Trophoblast cell (in vitro differentiated cells and primary cell): Measurements from ENCODE around the gene WDR77.

Experiments
- DNase-seq, 2 donors: peaks; one replicate each; pipeline ENCODE4 v3.0.0-alpha.2; 2016
- H2AFZ ChIP-seq: 2 replicates; pipeline ENCODE4 v1.6.1; 2013; ENCODE audit warnings: low read length, moderate library complexity, mild to moderate bottlenecking; ENCODE audit not compliant: insufficient read depth, poor library complexity
- H2AK5ac ChIP-seq: 2 replicates; pipeline ENCODE4 v1.6.1; 2013; ENCODE audit warnings: mild to moderate bottlenecking, low read length
- H2BK120ac ChIP-seq: 2 replicates; pipeline ENCODE4 v1.6.1; 2013; ENCODE audit warnings: low read length, mild to moderate bottlenecking, moderate library complexity; ENCODE audit not compliant: insufficient read depth, poor library complexity
- H2BK12ac ChIP-seq: 2 replicates; pipeline ENCODE4 v1.6.1; 2013; ENCODE audit warnings: mild to moderate bottlenecking, low read length, moderate library complexity
- H2BK5ac ChIP-seq: 2 replicates; pipeline ENCODE4 v1.6.1; 2013; ENCODE audit warnings: low read length, low read depth, moderate library complexity, mild to moderate bottlenecking; ENCODE audit not compliant: poor library complexity
- H3K14ac ChIP-seq: 2 replicates; pipeline ENCODE4 v1.6.1; 2013; ENCODE audit warnings: mild to moderate bottlenecking, low read length
- H3K18ac ChIP-seq: 2 replicates; pipeline ENCODE4 v1.6.1; 2013; ENCODE audit warnings: mild to moderate bottlenecking, low read length
- H3K23ac ChIP-seq: 2 replicates; pipeline ENCODE4 v1.6.1; 2013; ENCODE audit warnings: low read length
- H3K27ac ChIP-seq: 2 replicates; pipeline ENCODE4 v1.5.1; 2013; ENCODE audit warnings: low read depth, mild to moderate bottlenecking, inconsistent platforms, low read length, moderate library complexity
- H3K27me3 ChIP-seq: 2 replicates; pipeline ENCODE4 v1.6.1; 2013; ENCODE audit warnings: inconsistent platforms, mild to moderate bottlenecking, low read length, moderate library complexity; ENCODE audit not compliant: insufficient read depth
- H3K36me3 ChIP-seq, 2 experiments: 1 replicate in 1 of 2; 2 replicates in 1 of 2; pipeline ENCODE4 v1.6.1; 2013; ENCODE audit warnings: low read length in 2 of 2, mild to moderate bottlenecking in 2 of 2, moderate library complexity in 1 of 2; ENCODE audit not compliant: insufficient read depth in 2 of 2, control insufficient read depth in 1 of 2
- H3K4ac ChIP-seq: 2 replicates; pipeline ENCODE4 v1.6.1; 2013; ENCODE audit warnings: low read depth, mild to moderate bottlenecking, low read length, moderate library complexity
- H3K4me1 ChIP-seq, 2 experiments: 1 replicate in 1 of 2; 2 replicates in 1 of 2; pipeline ENCODE4 v1.6.1; 2013; ENCODE audit warnings: low read length in 2 of 2, mild to moderate bottlenecking in 2 of 2, moderate library complexity in 1 of 2; ENCODE audit not compliant: insufficient read depth in 2 of 2, control insufficient read depth in 1 of 2
- H3K4me2 ChIP-seq: 2 replicates; pipeline ENCODE4 v1.6.1; 2013; ENCODE audit warnings: inconsistent platforms, mild to moderate bottlenecking, low read length, moderate library complexity
- H3K4me3 ChIP-seq: 2 replicates; pipeline ENCODE4 v1.5.1; 2013; ENCODE audit warnings: mild to moderate bottlenecking, low read depth, low read length, inconsistent platforms
- H3K79me1 ChIP-seq: one replicate; pipeline ENCODE4 v1.6.1; 2013; ENCODE audit warnings: low read length
- H3K79me2 ChIP-seq: 2 replicates; pipeline ENCODE4 v1.6.1; 2013; ENCODE audit warnings: low read length, mild to moderate bottlenecking; ENCODE audit not compliant: control insufficient read depth, insufficient read depth, poor library complexity
- H3K9ac ChIP-seq: 2 replicates; pipeline ENCODE4 v1.6.1; 2013; ENCODE audit warnings: mild to moderate bottlenecking, low read length
- H3K9me3 ChIP-seq: 2 replicates; pipeline ENCODE4 v1.6.1; 2013; ENCODE audit warnings: low read depth, mild to moderate bottlenecking, control low read depth, inconsistent platforms, low read length; ENCODE audit not compliant: insufficient read depth
- H4K12ac ChIP-seq: 2 replicates; pipeline ENCODE4 v1.6.1; 2013; ENCODE audit warnings: low read depth, mild to moderate bottlenecking, low read length, moderate library complexity
- H4K8ac ChIP-seq: 2 replicates; pipeline ENCODE4 v1.6.1; 2013; ENCODE audit warnings: low read depth, mild to moderate bottlenecking, low read length, moderate library complexity
- H4K91ac ChIP-seq: one replicate; pipeline ENCODE4 v1.6.1; 2013; ENCODE audit warnings: low read depth, mild to moderate bottlenecking, low read length, moderate library complexity
- WGBS: extraction: QIAGEN DNeasy Blood & Tissue Kit; methylation state at CpG from one replicate; pipeline ENCODE4 v1.1.7; 2013; ENCODE audit warnings: missing lambda C conversion rate; ENCODE audit not compliant: insufficient read length, insufficient coverage; ENCODE audit errors: extremely low coverage; 5-methylcytosine and 5-hydroxymethylcytosine counted together

The WDR77 gene

GRCh38 chr1:111490220-111490619, 41.2 kb upstream of the WDR77 start:
- no peak overlapping the region for H4K12ac ChIP-seq
- no peak overlapping the region for H4K8ac ChIP-seq

GRCh38 chr1:111489604-111490003, 40.5 kb upstream of the WDR77 start:
- H3K23ac ChIP-seq: no peak overlapping the region
- no peaks in the 10 kb centered on the region for H3K79me2 ChIP-seq
- no peak overlapping the region for H2AFZ ChIP-seq
- H3K14ac ChIP-seq: no peak overlapping the region
- H4K91ac ChIP-seq: no peak overlapping the region
- no peak overlapping the region for H4K8ac ChIP-seq
- no peak overlapping the region for H3K9ac ChIP-seq
- no peak overlapping the region for H4K12ac ChIP-seq
- no peak overlapping the region for H2AK5ac ChIP-seq
- H2BK120ac ChIP-seq: no peak overlapping the region
- no peak overlapping the region for H2BK12ac ChIP-seq
- H3K36me3 ChIP-seq: no peaks in the 10 kb centered on the region
- no peak overlapping the region for H3K4me3 ChIP-seq
- H3K4me2 ChIP-seq: no peak overlapping the region
- no peaks in the 10 kb centered on the region for H3K9me3 ChIP-seq
- no peaks in the 10 kb centered on the region for H3K4me1 ChIP-seq
- DNase-seq: peak in 1 of 2 donors; percentile 17
- no peak overlapping the region for H3K18ac ChIP-seq
- H3K4ac ChIP-seq: no peak overlapping the region
- H3K79me1 ChIP-seq: no peaks in the 10 kb centered on the region
- WGBS: no CpG with 5 or more reads among the region's 4 CpGs
- no peak overlapping the region for H3K27ac ChIP-seq
- H3K27me3 ChIP-seq: no peaks in the 10 kb centered on the region
- no peak overlapping the region for H2BK5ac ChIP-seq

More at GRCh38 chr1:111490220-111490619, 41.2 kb upstream of the WDR77 start:
- Histone ChIP-seq H2BK120ac (no peak overlapping the region), H4K91ac (no peak overlapping the region), H2BK12ac (no peak overlapping the region), H3K27ac (no peak overlapping the region), H2AK5ac (no peak overlapping the region), H3K36me3 (no peaks in the 10 kb centered on the region), H3K4me1 (no peaks in the 10 kb centered on the region), H3K79me2 (no peaks in the 10 kb centered on the region), H3K14ac (no peak overlapping the region), H3K4ac (no peak overlapping the region), H3K79me1 (no peaks in the 10 kb centered on the region), H3K23ac (no peak overlapping the region), H3K18ac (no peak overlapping the region), H2AFZ (no peak overlapping the region), H3K4me3 (no peak overlapping the region), H3K9me3 (no peaks in the 10 kb centered on the region), H3K4me2 (no peak overlapping the region), H3K9ac (no peak overlapping the region), H3K27me3 (no peaks in the 10 kb centered on the region), H2BK5ac (no peak overlapping the region)
- WGBS: no CpG with 5 or more reads among the region's 4 CpGs
- DNase-seq: no peak

DNA sequence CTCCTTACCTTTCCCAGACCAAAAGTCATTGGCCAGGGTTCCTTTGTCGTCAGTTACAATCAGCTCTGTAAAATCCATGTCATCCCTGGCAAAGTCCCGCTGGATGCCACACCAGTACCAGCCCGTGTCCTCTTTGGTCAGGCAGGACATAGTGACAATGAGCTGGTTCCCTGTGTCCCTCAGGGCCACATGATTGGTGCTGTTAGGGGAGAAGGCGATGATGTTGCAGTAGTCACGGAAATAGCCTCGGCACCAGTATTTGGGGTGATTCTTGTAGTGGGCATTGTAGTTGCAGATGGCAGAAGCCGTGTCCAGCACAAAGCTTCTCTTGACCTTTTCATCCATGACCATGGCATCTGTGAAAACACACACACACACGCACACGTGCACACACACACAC, 39.6 kb upstream of the WDR77 start:
- Histone ChIP-seq H3K18ac (no peak overlapping the region), H3K4me2 (no peak overlapping the region), H3K23ac (no peak overlapping the region), H3K36me3 (no peaks in the 10 kb centered on the region), H3K79me2 (no peaks in the 10 kb centered on the region), H3K4me1 (no peaks in the 10 kb centered on the region), H3K27ac (no peak overlapping the region), H2BK12ac (no peak overlapping the region), H2BK5ac (no peak overlapping the region), H3K4me3 (no peak overlapping the region), H4K8ac (no peak overlapping the region), H2AK5ac (no peak overlapping the region), H3K9ac (no peak overlapping the region), H4K91ac (no peak overlapping the region), H2BK120ac (no peak overlapping the region), H3K79me1 (no peaks in the 10 kb centered on the region), H3K4ac (no peak overlapping the region), H2AFZ (no peak overlapping the region), H4K12ac (no peak overlapping the region), H3K27me3 (no peaks in the 10 kb centered on the region), H3K9me3 (no peaks in the 10 kb centered on the region), H3K14ac (no peak overlapping the region)
- no peak for DNase-seq
- no CpG with 5 or more reads among the region's 9 CpGs for WGBS

GRCh38 chr1:111487133-111487532, 38.1 kb upstream of the WDR77 start:
- H3K27ac ChIP-seq: no peak overlapping the region
- no peak overlapping the region for H3K9ac ChIP-seq
- no peak overlapping the region for H2BK120ac ChIP-seq
- no peaks in the 10 kb centered on the region for H3K79me2 ChIP-seq
- no peak overlapping the region for H3K18ac ChIP-seq
- H4K91ac ChIP-seq: no peak overlapping the region
- WGBS: no CpG with 5 or more reads among the region's 6 CpGs
- no peak overlapping the region for H3K4ac ChIP-seq
- H3K79me1 ChIP-seq: no peaks in the 10 kb centered on the region
- DNase-seq: no peak
- H4K12ac ChIP-seq: no peak overlapping the region
- H3K27me3 ChIP-seq: no peaks in the 10 kb centered on the region
- no peak overlapping the region for H2AK5ac ChIP-seq
- H3K14ac ChIP-seq: no peak overlapping the region
- no peak overlapping the region for H2BK5ac ChIP-seq
- H3K4me1 ChIP-seq: no peaks in the 10 kb centered on the region
- H3K36me3 ChIP-seq: no peaks in the 10 kb centered on the region
- H3K9me3 ChIP-seq: no peaks in the 10 kb centered on the region
- no peak overlapping the region for H3K4me2 ChIP-seq
- H2AFZ ChIP-seq: no peak overlapping the region
- no peak overlapping the region for H4K8ac ChIP-seq
- H2BK12ac ChIP-seq: no peak overlapping the region
- no peak overlapping the region for H3K4me3 ChIP-seq
- H3K23ac ChIP-seq: no peak overlapping the region
